Measurements from ENCODE around the gene DEFB108B.
"Not testable (repeated sequence)": the region's sequence is repeated elsewhere in the genome, so short reads cannot be mapped to it uniquely, and the experiment has no call there.

- TF ChIP-seq, protein P1, sequence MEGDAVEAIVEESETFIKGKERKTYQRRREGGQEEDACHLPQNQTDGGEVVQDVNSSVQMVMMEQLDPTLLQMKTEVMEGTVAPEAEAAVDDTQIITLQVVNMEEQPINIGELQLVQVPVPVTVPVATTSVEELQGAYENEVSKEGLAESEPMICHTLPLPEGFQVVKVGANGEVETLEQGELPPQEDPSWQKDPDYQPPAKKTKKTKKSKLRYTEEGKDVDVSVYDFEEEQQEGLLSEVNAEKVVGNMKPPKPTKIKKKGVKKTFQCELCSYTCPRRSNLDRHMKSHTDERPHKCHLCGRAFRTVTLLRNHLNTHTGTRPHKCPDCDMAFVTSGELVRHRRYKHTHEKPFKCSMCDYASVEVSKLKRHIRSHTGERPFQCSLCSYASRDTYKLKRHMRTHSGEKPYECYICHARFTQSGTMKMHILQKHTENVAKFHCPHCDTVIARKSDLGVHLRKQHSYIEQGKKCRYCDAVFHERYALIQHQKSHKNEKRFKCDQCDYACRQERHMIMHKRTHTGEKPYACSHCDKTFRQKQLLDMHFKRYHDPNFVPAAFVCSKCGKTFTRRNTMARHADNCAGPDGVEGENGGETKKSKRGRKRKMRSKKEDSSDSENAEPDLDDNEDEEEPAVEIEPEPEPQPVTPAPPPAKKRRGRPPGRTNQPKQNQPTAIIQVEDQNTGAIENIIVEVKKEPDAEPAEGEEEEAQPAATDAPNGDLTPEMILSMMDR (IDR thresholded peaks at IDR 0.05): peak; percentile 32 to 96 (median 87)
- not testable (repeated sequence) for TF ChIP-seq POLR2A (IDR thresholded peaks at IDR 0.05)
These were observed 32.6 kb upstream of the DEFB108B start for GRCh38 chr11:71800335-71800953.

Data from thyroid gland (tissue), 4 donors.